ENCODE results near the gene WDFY3.
A peak's percentile ranks its signal among the peaks of the same experiment; 100 is the strongest.

The WDFY3 gene

DNA sequence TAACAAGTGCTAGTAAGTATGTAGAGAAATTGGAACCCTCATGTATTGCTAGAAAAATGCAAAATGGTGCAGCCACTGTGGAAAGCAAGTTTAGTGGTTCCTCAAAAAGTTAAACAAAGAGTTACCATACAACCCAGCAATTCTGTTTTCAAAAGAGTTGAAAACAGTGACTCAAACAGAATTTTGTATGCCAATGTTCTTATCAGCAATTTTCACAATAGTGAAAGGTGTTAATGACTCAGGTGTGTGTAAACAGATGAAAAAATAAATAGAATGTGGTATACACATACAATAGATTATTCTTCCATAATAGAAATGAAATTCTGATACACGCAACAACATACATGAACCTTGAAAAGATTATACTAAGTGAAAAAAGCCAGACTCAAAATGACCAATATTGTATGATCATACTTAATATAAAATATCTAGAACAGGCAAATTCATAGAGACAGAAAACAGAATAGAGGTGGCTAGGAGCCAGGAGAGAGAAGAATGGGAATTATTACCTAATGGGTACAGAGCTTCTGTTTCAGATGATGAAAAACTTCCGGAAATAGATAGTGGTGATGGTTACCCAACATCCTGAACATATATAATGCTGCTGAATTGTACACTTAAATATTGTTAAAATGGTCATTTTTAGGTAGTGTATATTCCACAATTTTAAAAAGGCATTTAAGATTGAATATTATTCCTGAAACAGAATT is 51.6 kb downstream of the WDFY3 start:
- H3K36me3 ChIP-seq, result peaks cover 21 to 94% (median 60%) of the 10 kb centered on the region in 11 experiments
- peaks cover 0 to 100% (median 15%) of the 10 kb centered on the region in 11 experiments; a peak in 13 of 22 replicates for H4K20me1 ChIP-seq
- H3K4me2 ChIP-seq, result 0 out of 22 replicates have a peak overlapping the region, but pooled peaks of 1 of the 11 experiments have one; percentile 47
- no peak overlapping the region for H3K9ac ChIP-seq
- H3K27me3 ChIP-seq, result no peaks in the 10 kb centered on the region
- no peak overlapping the region for H3K4me3 ChIP-seq
- peaks cover 0 to 70% (median 0%) of the 10 kb centered on the region in 10 experiments; a peak in 8 of 20 replicates for H3K4me1 ChIP-seq
- peaks cover 0 to 13% (median 0%) of the 10 kb centered on the region in 11 experiments; a peak in 5 of 22 replicates for H3K9me3 ChIP-seq (replicated peaks in 1 of 11)
- H3K27ac ChIP-seq, result no peak overlapping the region
- no peak for TF ChIP-seq Cebpa-rat (IDR thresholded peaks at IDR 0.05)

DNA sequence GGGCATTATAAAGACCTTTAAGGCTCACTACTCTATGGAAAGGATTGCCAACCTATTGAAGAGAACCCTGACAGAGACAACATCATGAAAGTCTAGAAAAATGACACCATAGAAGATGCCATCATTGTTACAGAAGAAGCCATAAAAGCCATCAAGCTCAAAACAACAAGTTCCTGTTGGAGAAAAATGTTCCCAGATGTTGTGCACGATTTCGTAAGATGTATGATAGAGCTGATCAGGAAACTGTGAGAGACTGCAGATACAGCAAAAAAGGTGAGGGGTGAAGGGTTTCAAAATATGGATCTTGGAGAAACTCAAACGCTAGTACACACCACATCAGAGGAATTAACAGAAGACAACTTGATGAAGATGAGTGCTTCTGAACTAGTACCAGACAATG is 53.3 kb downstream of the WDFY3 start:
- Histone ChIP-seq H3K9ac (no peak overlapping the region), H4K20me1 (peaks cover 0 to 100% (median 15%) of the 10 kb centered on the region in 11 experiments; a peak in 13 of 22 replicates), H3K36me3 (peaks cover 13 to 78% (median 46%) of the 10 kb centered on the region in 11 experiments; a peak in 21 of 22 replicates), H3K27me3 (no peaks in the 10 kb centered on the region), H3K4me2 (peak overlapping the region in 3 of 11 experiments; percentile 24 to 47 (median 36); a peak in 5 of 22 replicates), H3K9me3 (replicated peaks in 1 of 11) (0 out of 22 replicates have a peak, but pooled peaks cover 0 to 6% (median 0%) of the 10 kb centered on the region in 11 experiments), H3K4me1 (peaks cover 0 to 74% (median 0%) of the 10 kb centered on the region in 10 experiments; a peak in 8 of 20 replicates), H3K27ac (no peak overlapping the region), H3K4me3 (no peak overlapping the region)
- TF ChIP-seq Cebpa-rat (IDR thresholded peaks at IDR 0.05), result no peak

DNA sequence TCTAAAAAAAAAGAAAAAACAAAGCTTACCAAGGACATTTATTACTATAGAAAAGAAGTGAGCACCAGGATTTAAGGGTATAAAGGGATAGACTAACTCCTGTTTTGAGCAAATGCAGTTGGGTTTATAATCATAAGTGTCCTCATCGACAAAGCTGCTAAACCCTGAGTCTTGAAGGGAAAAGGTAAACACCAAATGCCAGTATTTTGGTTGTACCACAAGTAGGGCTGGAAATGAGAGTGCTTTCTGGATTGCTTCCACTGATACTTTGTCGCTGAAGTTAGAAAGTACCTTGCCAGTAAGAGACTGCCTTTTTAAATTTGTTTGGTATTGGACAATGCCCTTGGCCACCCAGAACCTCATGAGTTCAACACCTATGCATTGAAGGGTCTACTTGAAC is 53.7 kb downstream of the WDFY3 start:
- H3K27me3 ChIP-seq, result no peaks in the 10 kb centered on the region

DNA sequence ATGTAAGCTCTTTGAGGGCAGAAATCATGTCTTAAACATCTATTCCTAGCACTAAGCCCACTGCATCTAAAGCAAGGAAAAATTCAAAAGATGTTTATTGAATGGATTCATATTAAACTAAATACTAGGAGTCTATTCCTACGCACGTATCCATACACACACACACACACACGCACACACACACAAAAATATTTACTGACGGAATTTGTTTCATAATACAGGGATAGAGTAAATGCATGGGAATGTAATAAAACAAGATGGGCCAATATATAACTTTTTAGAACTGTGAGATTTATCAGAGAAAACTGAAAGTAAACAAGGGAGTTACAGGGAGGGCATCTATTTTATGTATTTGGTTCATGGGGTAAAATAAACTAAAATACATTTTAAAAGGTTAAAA is 57.6 kb downstream of the WDFY3 start:
- H3K27ac ChIP-seq, result no peak overlapping the region
- H3K36me3 ChIP-seq, result peaks cover 10 to 63% (median 36%) of the 10 kb centered on the region in 11 experiments; a peak in 19 of 22 replicates
- H3K4me3 ChIP-seq, result no peak overlapping the region
- H3K27me3 ChIP-seq, result no peaks in the 10 kb centered on the region
- peaks cover 0 to 62% (median 6%) of the 10 kb centered on the region in 10 experiments; a peak in 10 of 20 replicates for H3K4me1 ChIP-seq
- no peak overlapping the region for H3K9ac ChIP-seq
- peaks cover 0 to 100% (median 27%) of the 10 kb centered on the region in 11 experiments; a peak in 15 of 22 replicates for H4K20me1 ChIP-seq
- no peaks in the 10 kb centered on the region for H3K9me3 ChIP-seq (replicated peaks in 1 of 11)
- peak overlapping the region in 2 of 11 experiments; percentile 58 to 76; a peak in 4 of 22 replicates for H3K4me2 ChIP-seq
- TF ChIP-seq Cebpa-rat (IDR thresholded peaks at IDR 0.05), result no peak

More for the DNA sequence above, 53.7 kb downstream of the WDFY3 start:
- Histone ChIP-seq H3K9me3 (replicated peaks in 1 of 11) (0 out of 22 replicates have a peak, but pooled peaks cover 0 to 6% (median 0%) of the 10 kb centered on the region in 11 experiments), H3K4me1 (peaks cover 0 to 74% (median 3%) of the 10 kb centered on the region in 10 experiments; a peak in 11 of 20 replicates), H3K4me3 (no peak overlapping the region), H3K9ac (no peak overlapping the region), H3K27ac (no peak overlapping the region), H3K36me3 (peaks cover 13 to 74% (median 46%) of the 10 kb centered on the region in 11 experiments; a peak in 21 of 22 replicates), H3K4me2 (peak overlapping the region in 3 of 11 experiments; percentile 24 to 47 (median 36); a peak in 5 of 22 replicates), H4K20me1 (peaks cover 0 to 100% (median 20%) of the 10 kb centered on the region in 11 experiments; a peak in 14 of 22 replicates)
- TF ChIP-seq Cebpa-rat (IDR thresholded peaks at IDR 0.05), result no peak

DNA sequence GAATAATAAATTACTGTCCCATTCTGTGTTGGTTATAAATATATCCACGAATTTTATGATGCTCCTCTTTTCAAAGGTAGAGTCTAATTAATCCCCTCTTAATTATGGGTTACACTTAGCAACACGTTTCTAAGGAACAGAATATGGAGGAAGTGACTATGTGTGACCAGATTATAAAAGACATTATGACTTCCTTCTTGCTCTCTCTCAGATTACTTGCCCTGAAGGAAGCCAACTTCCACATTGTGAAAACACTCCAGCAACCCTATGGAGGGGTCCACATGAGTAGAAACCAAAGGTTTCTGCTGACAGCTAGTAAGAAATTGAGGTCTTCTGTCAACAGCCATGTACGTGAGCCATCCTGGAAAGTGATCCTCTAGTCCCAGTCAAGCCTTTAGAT is 59.3 kb downstream of the WDFY3 start:
- Histone ChIP-seq H4K20me1 (peaks cover 0 to 100% (median 34%) of the 10 kb centered on the region in 11 experiments; a peak in 17 of 22 replicates), H3K4me1 (peaks cover 0 to 65% (median 6%) of the 10 kb centered on the region in 10 experiments; a peak in 10 of 20 replicates), H3K4me3 (no peak overlapping the region), H3K9ac (no peak overlapping the region), H3K27ac (peak overlapping the region in 4 of 11 experiments; percentile 21 to 49 (median 32); a peak in 6 of 22 replicates), H3K4me2 (peak overlapping the region in 5 of 11 experiments; percentile 38 to 76 (median 58); a peak in 10 of 22 replicates), H3K9me3 (replicated peaks in 1 of 11) (no peaks in the 10 kb centered on the region), H3K36me3 (peaks cover 0 to 54% (median 28%) of the 10 kb centered on the region in 11 experiments; a peak in 17 of 22 replicates), H3K27me3 (no peaks in the 10 kb centered on the region)
- TF ChIP-seq Cebpa-rat (IDR thresholded peaks at IDR 0.05), result no peak

DNA sequence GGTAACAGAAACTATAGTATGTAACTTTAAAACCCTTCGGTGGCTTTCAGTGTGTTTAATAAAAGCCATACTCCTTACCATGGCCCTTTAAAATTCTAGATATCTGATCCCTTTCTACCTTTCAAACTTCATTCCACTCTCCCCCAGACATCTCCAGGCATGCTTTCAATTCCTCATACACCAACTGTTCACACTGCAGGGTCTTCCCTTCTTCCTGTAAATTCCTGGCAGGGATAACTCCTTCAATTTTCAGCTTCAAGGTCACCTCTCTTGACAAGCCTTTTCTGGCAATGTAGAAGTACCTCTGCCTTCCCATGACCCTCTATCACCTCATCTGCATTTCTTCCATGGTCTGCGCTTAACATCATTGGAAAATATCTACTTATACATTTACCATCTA is 60.8 kb downstream of the WDFY3 start:
- H3K4me1 ChIP-seq, result peaks cover 0 to 67% (median 6%) of the 10 kb centered on the region in 10 experiments; a peak in 10 of 20 replicates
- H3K27ac ChIP-seq, result no peak overlapping the region
- H3K36me3 ChIP-seq, result peaks cover 6 to 54% (median 29%) of the 10 kb centered on the region in 11 experiments; a peak in 20 of 22 replicates
- H3K9me3 ChIP-seq (replicated peaks in 1 of 11), result no peaks in the 10 kb centered on the region
- H3K9ac ChIP-seq, result no peak overlapping the region
- no peak overlapping the region for H3K4me3 ChIP-seq
- no peaks in the 10 kb centered on the region for H3K27me3 ChIP-seq
- H4K20me1 ChIP-seq, result peaks cover 0 to 100% (median 40%) of the 10 kb centered on the region in 11 experiments; a peak in 18 of 22 replicates
- TF ChIP-seq Cebpa-rat (IDR thresholded peaks at IDR 0.05), result no peak
- H3K4me2 ChIP-seq, result 0 out of 22 replicates have a peak overlapping the region, but pooled peaks of 1 of the 11 experiments have one; percentile 11

DNA sequence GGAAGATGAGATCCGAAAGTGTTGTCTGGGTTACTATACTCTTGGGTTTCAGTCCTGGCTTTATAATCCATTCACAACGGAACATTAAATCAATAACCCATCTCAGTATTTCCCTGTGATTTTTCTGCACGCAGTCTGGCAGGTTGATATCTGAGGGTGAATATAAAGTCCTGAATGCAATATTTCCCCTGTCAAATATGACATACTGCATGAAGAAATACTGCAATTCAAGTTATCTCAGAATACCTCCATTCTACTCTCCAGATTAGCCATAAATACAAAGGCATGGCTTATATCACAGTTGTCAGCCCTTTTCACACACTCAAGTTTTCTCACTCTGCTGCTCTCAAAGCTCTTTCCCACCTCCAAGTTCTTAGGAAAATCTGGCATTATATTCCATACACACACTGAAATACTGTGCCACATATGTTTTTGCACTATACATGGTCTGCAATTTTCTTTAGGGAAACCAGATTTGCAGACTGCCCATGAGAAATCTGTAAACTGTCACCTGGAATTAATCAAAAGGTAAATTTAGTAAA is 64.7 kb downstream of the WDFY3 start:
- no peak for TF ChIP-seq Cebpa-rat (IDR thresholded peaks at IDR 0.05)
- H3K27ac ChIP-seq, result no peak overlapping the region
- no peaks in the 10 kb centered on the region for H3K27me3 ChIP-seq
- H4K20me1 ChIP-seq, result peaks cover 2 to 100% (median 52%) of the 10 kb centered on the region in 11 experiments; a peak in 18 of 22 replicates
- no peak overlapping the region for H3K4me2 ChIP-seq
- H3K36me3 ChIP-seq, result peaks cover 11 to 83% (median 34%) of the 10 kb centered on the region in 11 experiments; a peak in 20 of 22 replicates
- no peak overlapping the region for H3K9ac ChIP-seq
- H3K9me3 ChIP-seq (replicated peaks in 1 of 11), result 0 out of 22 replicates have a peak, but pooled peaks cover 0 to 5% (median 0%) of the 10 kb centered on the region in 11 experiments
- H3K4me3 ChIP-seq, result no peak overlapping the region
- H3K4me1 ChIP-seq, result peaks cover 0 to 34% (median 0%) of the 10 kb centered on the region in 10 experiments; a peak in 7 of 20 replicates

DNA sequence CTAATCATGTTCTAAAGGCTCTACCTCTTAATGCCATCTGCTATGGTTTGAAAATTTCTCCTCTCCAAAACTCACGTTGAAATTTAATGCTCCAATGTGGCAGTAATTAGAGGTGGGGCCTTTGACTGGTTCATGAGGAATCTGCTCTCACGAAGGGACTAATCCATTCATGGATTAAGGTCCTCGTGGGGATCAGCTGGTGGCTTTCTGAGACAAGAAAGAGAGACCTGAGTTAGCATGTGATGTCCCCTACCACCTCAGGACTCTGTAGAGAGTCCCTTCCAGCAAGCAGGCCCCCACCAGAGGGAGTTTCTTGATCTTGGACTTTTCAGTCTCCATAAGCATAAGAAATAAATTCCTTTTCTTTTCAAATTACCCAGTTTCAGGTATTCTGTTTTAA is 65.3 kb downstream of the WDFY3 start:
- TF ChIP-seq Cebpa-rat (IDR thresholded peaks at IDR 0.05), result no peak
- no peak overlapping the region for H3K27ac ChIP-seq
- 0 out of 22 replicates have a peak, but pooled peaks cover 0 to 5% (median 0%) of the 10 kb centered on the region in 11 experiments for H3K9me3 ChIP-seq (replicated peaks in 1 of 11)
- no peak overlapping the region for H3K9ac ChIP-seq
- peaks cover 11 to 90% (median 34%) of the 10 kb centered on the region in 11 experiments; a peak in 20 of 22 replicates for H3K36me3 ChIP-seq
- peaks cover 2 to 100% (median 52%) of the 10 kb centered on the region in 11 experiments; a peak in 18 of 22 replicates for H4K20me1 ChIP-seq
- H3K27me3 ChIP-seq, result no peaks in the 10 kb centered on the region
- peaks cover 0 to 28% (median 0%) of the 10 kb centered on the region in 10 experiments; a peak in 4 of 20 replicates for H3K4me1 ChIP-seq
- H3K4me3 ChIP-seq, result no peak overlapping the region
- no peak overlapping the region for H3K4me2 ChIP-seq
